Caco-2 (cell line): ENCODE results near the gene SELPLG. TPM values are rescaled to one million over a fixed set of nuclear protein-coding genes. Genes with fewer than 3 reads are reported as not detected.

Experiments
- BruUV-seq: library from RNA; stranded (reverse); fragments of 400-500 nt; replicated peaks from 2 replicates; lab custom pipeline; 2021; lab: Mats Ljungman, UMichigan
- CTCF ChIA-PET: fragments of 300-600 bp; sonication (Branson Sonifier 250); formaldehyde crosslinking; loops from one replicate; lab custom pipeline; 2022; ENCODE audit warnings: antibody characterized with exemption; lab: Charles Lee
- POLR2A ChIA-PET: fragments of 300-600 bp; sonication (Branson Sonifier 250); formaldehyde crosslinking; loops from one replicate; lab custom pipeline; 2022; ENCODE audit warnings: antibody characterized with exemption; lab: Charles Lee
- DNase-seq, 2 experiments: peaks; one replicate each; pipeline versions ENCODE4 v3.0.0 to v3.0.0-alpha.2; 2020 to 2022
- H3K27me3 ChIP-seq: replicated peaks from 2 replicates; pipeline ENCODE4 v1.6.0; 2011; ENCODE audit warnings: low read length; ENCODE audit not compliant: control insufficient read depth, insufficient read depth
- H3K36me3 ChIP-seq: 2 replicates; pipeline ENCODE4 v1.5.1; 2011; ENCODE audit warnings: low read length; ENCODE audit not compliant: control insufficient read depth, insufficient read depth
- H3K4me1 ChIP-seq: fragments of 250-450 bp; sonication (Bioruptor Pico); 2 replicates; pipeline ENCODE4 v1.5.1; 2020; ENCODE audit warnings: mild to moderate bottlenecking
- H3K4me3 ChIP-seq: 2 replicates; pipeline ENCODE4 v1.5.1; 2011; ENCODE audit warnings: low read depth, mild to moderate bottlenecking, control low read depth, low read length
- H3K9me3 ChIP-seq: fragments of 250-450 bp; sonication (Bioruptor Pico); 2 replicates; pipeline ENCODE4 v1.5.1; 2020; ENCODE audit warnings: mild to moderate bottlenecking, moderate library complexity
- H3K27ac Mint-ChIP-seq: one replicate; pipeline ENCODE4 v1.8.0; 2022; ENCODE audit warnings: mixed read lengths; ENCODE audit not compliant: unreplicated experiment
- H3K27me3 Mint-ChIP-seq: one replicate; pipeline ENCODE4 v1.8.0; 2022; ENCODE audit warnings: mixed read lengths; ENCODE audit not compliant: insufficient read depth, unreplicated experiment
- H3K36me3 Mint-ChIP-seq: one replicate; pipeline ENCODE4 v1.8.0; 2022; ENCODE audit warnings: mild to moderate bottlenecking, mixed read lengths; ENCODE audit not compliant: insufficient read depth, unreplicated experiment
- H3K4me1 Mint-ChIP-seq: one replicate; pipeline ENCODE4 v1.8.0; 2022; ENCODE audit warnings: low read depth, mixed read lengths; ENCODE audit not compliant: unreplicated experiment
- H3K4me3 Mint-ChIP-seq: one replicate; pipeline ENCODE4 v1.8.0; 2022; ENCODE audit warnings: mild to moderate bottlenecking, moderate library complexity, mixed read lengths; ENCODE audit not compliant: unreplicated experiment
- H3K9me3 Mint-ChIP-seq: one replicate; pipeline ENCODE4 v1.8.0; 2022; ENCODE audit warnings: mixed read lengths; ENCODE audit not compliant: unreplicated experiment
- intact Hi-C: fragments of 100-400 bp; cut with micrococcal nuclease; formaldehyde crosslinking; loops from one replicate; pipeline ENCODE4 v1.10.0; 2022; ENCODE audit not compliant: unreplicated experiment
- total RNA-seq: library from RNA; stranded (reverse); gene quantifications from 2 replicates; pipeline ENCODE4 v1.2.3, GENCODE V29; 2022
- TF ChIP-seq, protein P1 (sequence below), 2 experiments: fragments of 200-600 bp in 1 of 2; IDR thresholded peaks; 1 replicate in 1 of 2; 2 replicates in 1 of 2; pipeline versions ENCODE4 v1.5.1 to v1.8.0; 2011 to 2022; ENCODE audit warnings: antibody characterized with exemption in 1 of 2, control low read depth in 1 of 2, inconsistent platforms in 1 of 2, low read depth in 1 of 2, low read length in 1 of 2, mild to moderate bottlenecking in 1 of 2, moderate library complexity in 1 of 2; ENCODE audit not compliant: insufficient read depth in 1 of 2, severe bottlenecking in 1 of 2, unreplicated experiment in 1 of 2

The SELPLG gene
- total RNA-seq, 1 experiment from 2014 or later, result 0.23 TPM

- no peak for DNase-seq
- H3K27me3 Mint-ChIP-seq, result peaks cover 4% of the 10 kb centered on the region
- no peaks in the 10 kb centered on the region; the same call in 1 of the 2 replicates for H3K4me1 ChIP-seq
- no peaks in the 10 kb centered on the region for H3K36me3 ChIP-seq
- H3K9me3 Mint-ChIP-seq, result no peaks in the 10 kb centered on the region
- ChIA-PET CTCF (no interaction called here), POLR2A (no interaction called here)
- H3K27me3 ChIP-seq, result no peaks in the 10 kb centered on the region
- peaks cover 9% of the 10 kb centered on the region for H3K4me1 Mint-ChIP-seq
- H3K27ac Mint-ChIP-seq, result peak overlapping the region; percentile 8
- no peaks in the 10 kb centered on the region for H3K9me3 ChIP-seq
- intact Hi-C loops, result no loop called here
- H3K4me3 ChIP-seq, result no peak overlapping the region
- no peaks in the 10 kb centered on the region for H3K36me3 Mint-ChIP-seq
- no peak overlapping the region for H3K4me3 Mint-ChIP-seq
- TF ChIP-seq, protein P1, sequence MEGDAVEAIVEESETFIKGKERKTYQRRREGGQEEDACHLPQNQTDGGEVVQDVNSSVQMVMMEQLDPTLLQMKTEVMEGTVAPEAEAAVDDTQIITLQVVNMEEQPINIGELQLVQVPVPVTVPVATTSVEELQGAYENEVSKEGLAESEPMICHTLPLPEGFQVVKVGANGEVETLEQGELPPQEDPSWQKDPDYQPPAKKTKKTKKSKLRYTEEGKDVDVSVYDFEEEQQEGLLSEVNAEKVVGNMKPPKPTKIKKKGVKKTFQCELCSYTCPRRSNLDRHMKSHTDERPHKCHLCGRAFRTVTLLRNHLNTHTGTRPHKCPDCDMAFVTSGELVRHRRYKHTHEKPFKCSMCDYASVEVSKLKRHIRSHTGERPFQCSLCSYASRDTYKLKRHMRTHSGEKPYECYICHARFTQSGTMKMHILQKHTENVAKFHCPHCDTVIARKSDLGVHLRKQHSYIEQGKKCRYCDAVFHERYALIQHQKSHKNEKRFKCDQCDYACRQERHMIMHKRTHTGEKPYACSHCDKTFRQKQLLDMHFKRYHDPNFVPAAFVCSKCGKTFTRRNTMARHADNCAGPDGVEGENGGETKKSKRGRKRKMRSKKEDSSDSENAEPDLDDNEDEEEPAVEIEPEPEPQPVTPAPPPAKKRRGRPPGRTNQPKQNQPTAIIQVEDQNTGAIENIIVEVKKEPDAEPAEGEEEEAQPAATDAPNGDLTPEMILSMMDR (IDR thresholded peaks at IDR 0.05; ENCODE audit: insufficient read depth in 1 of 2, low read depth in 1 of 2, low read length in 1 of 2, severe bottlenecking in 1 of 2, unreplicated experiment in 1 of 2), result no peak
- no TSS peak for BruUV-seq
These were observed 10.7 kb downstream of the SELPLG start for GRCh38 chr12:108622921-108623514.

- peak overlapping the region; percentile 8 for H3K27ac Mint-ChIP-seq
- H3K9me3 ChIP-seq, result no peaks in the 10 kb centered on the region
- H3K36me3 Mint-ChIP-seq, result no peaks in the 10 kb centered on the region
- peaks cover 4% of the 10 kb centered on the region for H3K27me3 Mint-ChIP-seq
- H3K9me3 Mint-ChIP-seq, result no peaks in the 10 kb centered on the region
- DNase-seq, result no peak
- H3K4me3 Mint-ChIP-seq, result no peak overlapping the region
- intact Hi-C loops, result no loop called here
- TF ChIP-seq, protein P1 (IDR thresholded peaks at IDR 0.05; ENCODE audit: insufficient read depth in 1 of 2, low read depth in 1 of 2, low read length in 1 of 2, severe bottlenecking in 1 of 2, unreplicated experiment in 1 of 2), result no peak
- POLR2A ChIA-PET, result no interaction called here
- no peaks in the 10 kb centered on the region for H3K36me3 ChIP-seq
- no peaks in the 10 kb centered on the region for H3K27me3 ChIP-seq
- no TSS peak for BruUV-seq
- H3K4me1 ChIP-seq, result no peaks in the 10 kb centered on the region; the same call in 1 of the 2 replicates
- peaks cover 9% of the 10 kb centered on the region for H3K4me1 Mint-ChIP-seq
- CTCF ChIA-PET, result no interaction called here
- H3K4me3 ChIP-seq, result no peak overlapping the region
These were observed 11.3 kb downstream of the SELPLG start for GRCh38 chr12:108622421-108622820.

- POLR2A ChIA-PET, result no interaction called here
- intact Hi-C loops, result no loop called here
- H3K4me3 Mint-ChIP-seq, result no peak overlapping the region
These were observed 12.5 kb downstream of the SELPLG start for GRCh38 chr12:108621161-108621560.

More at GRCh38 chr12:108621161-108621560, 12.5 kb downstream of the SELPLG start:
- H3K36me3 Mint-ChIP-seq, result no peaks in the 10 kb centered on the region
- DNase-seq, result no peak
- no peaks in the 10 kb centered on the region for H3K9me3 Mint-ChIP-seq
- Histone ChIP-seq H3K27me3 (no peaks in the 10 kb centered on the region), H3K9me3 (no peaks in the 10 kb centered on the region), H3K4me3 (no peak overlapping the region), H3K36me3 (no peaks in the 10 kb centered on the region), H3K4me1 (no peaks in the 10 kb centered on the region; the same call in 1 of the 2 replicates)
- TF ChIP-seq, protein P1 (IDR thresholded peaks at IDR 0.05; ENCODE audit: insufficient read depth in 1 of 2, low read depth in 1 of 2, low read length in 1 of 2, severe bottlenecking in 1 of 2, unreplicated experiment in 1 of 2), result no peak
- H3K27me3 Mint-ChIP-seq, result peaks cover 4% of the 10 kb centered on the region
- BruUV-seq, result no TSS peak
- no peak overlapping the region for H3K27ac Mint-ChIP-seq
- H3K4me1 Mint-ChIP-seq, result peaks cover 9% of the 10 kb centered on the region
- CTCF ChIA-PET, result no interaction called here
